NT2/D1 (cell line): ENCODE measurements around the gene YBX1.
"Not testable (repeated sequence)": the region's sequence is repeated elsewhere in the genome, so short reads cannot be mapped to it uniquely, and the experiment has no call there.

ENCODE experiments used
- DNase-seq: peaks from one replicate; pipeline ENCODE4 v3.0.0-alpha.2; 2011; ENCODE audit warnings: low read depth, low spot score
- H3K27me3 ChIP-seq: 2 replicates; pipeline ENCODE4 v1.6.0; 2011; ENCODE audit warnings: mild to moderate bottlenecking; ENCODE audit not compliant: insufficient read length, insufficient read depth
- H3K36me3 ChIP-seq: 2 replicates; pipeline ENCODE4 v1.6.1; 2011; ENCODE audit warnings: mild to moderate bottlenecking, low read length, mixed read lengths; ENCODE audit not compliant: insufficient read depth, insufficient read length
- H3K4me1 ChIP-seq: 2 replicates; pipeline ENCODE4 v1.5.1; 2011; ENCODE audit not compliant: insufficient read depth, insufficient read length
- H3K4me3 ChIP-seq: 2 replicates; pipeline ENCODE4 v1.5.1; 2011; ENCODE audit warnings: low read depth; ENCODE audit not compliant: insufficient read length
- H3K9ac ChIP-seq: 2 replicates; pipeline ENCODE4 v1.6.0; 2011; ENCODE audit warnings: low read depth; ENCODE audit not compliant: insufficient read length
- H3K9me3 ChIP-seq: 2 replicates; pipeline ENCODE4 v1.5.1; 2011; ENCODE audit warnings: mild to moderate bottlenecking, low read length; ENCODE audit not compliant: insufficient read depth
- SUZ12 ChIP-seq: IDR thresholded peaks from 2 replicates; pipeline ENCODE4 v1.6.1; 2011; ENCODE audit not compliant: insufficient read length, insufficient read depth; ENCODE audit errors: extremely low read depth
- YY1 ChIP-seq: IDR thresholded peaks from 2 replicates; pipeline ENCODE4 v1.6.1; 2011; ENCODE audit not compliant: insufficient read length, insufficient read depth
- ZNF274 ChIP-seq: IDR thresholded peaks from 2 replicates; pipeline ENCODE4 v1.6.1; 2011; ENCODE audit warnings: mild to moderate bottlenecking, low read depth, low read length

The YBX1 gene

GRCh38 chr1:42713293-42713692, 31.1 kb downstream of the YBX1 start:
- Histone ChIP-seq H3K4me3 (no peak overlapping the region), H3K9me3 (no peaks in the 10 kb centered on the region), H3K27me3 (no peaks in the 10 kb centered on the region), H3K9ac (no peak overlapping the region), H3K4me1 (no peaks in the 10 kb centered on the region), H3K36me3 (peaks cover 56% of the 10 kb centered on the region)
- no peak for DNase-seq
- TF ChIP-seq YY1 (no peak), ZNF274 (no peak), SUZ12 (no peak)

GRCh38 chr1:42714441-42714840, 32.2 kb downstream of the YBX1 start:
- peaks cover 58% of the 10 kb centered on the region for H3K36me3 ChIP-seq
- not testable (repeated sequence) for DNase-seq, H3K27me3 ChIP-seq, H3K4me3 ChIP-seq, H3K4me1 ChIP-seq, H3K9ac ChIP-seq, H3K9me3 ChIP-seq

GRCh38 chr1:42720868-42721267, 38.6 kb downstream of the YBX1 start:
- Histone ChIP-seq H3K4me3 (no peak overlapping the region), H3K4me1 (no peaks in the 10 kb centered on the region), H3K9me3 (no peaks in the 10 kb centered on the region), H3K36me3 (peaks cover 28% of the 10 kb centered on the region), H3K27me3 (no peaks in the 10 kb centered on the region), H3K9ac (no peak overlapping the region)
- no peak for DNase-seq
- TF ChIP-seq ZNF274 (no peak), SUZ12 (no peak), YY1 (no peak)

- Histone ChIP-seq H3K4me1 (no peaks in the 10 kb centered on the region), H3K4me3 (no peak overlapping the region), H3K9ac (no peak overlapping the region), H3K36me3 (peaks cover 20% of the 10 kb centered on the region), H3K27me3 (no peaks in the 10 kb centered on the region), H3K9me3 (no peaks in the 10 kb centered on the region)
- no peak for DNase-seq
- TF ChIP-seq SUZ12, result no peak
- no peak for TF ChIP-seq YY1
- no peak for TF ChIP-seq ZNF274
These were observed 39.7 kb downstream of the YBX1 start for GRCh38 chr1:42721926-42722325.

GRCh38 chr1:42722403-42722802, 40.2 kb downstream of the YBX1 start:
- DNase-seq, H3K9ac ChIP-seq, H3K4me1 ChIP-seq, H3K4me3 ChIP-seq, H3K9me3 ChIP-seq, H3K27me3 ChIP-seq: not testable (repeated sequence)
- H3K36me3 ChIP-seq, result peaks cover 16% of the 10 kb centered on the region

GRCh38 chr1:42723511-42723910, 41.3 kb downstream of the YBX1 start:
- Histone ChIP-seq H3K9me3 (no peaks in the 10 kb centered on the region), H3K36me3 (peaks cover 5% of the 10 kb centered on the region), H3K4me3 (no peak overlapping the region), H3K4me1 (no peaks in the 10 kb centered on the region), H3K27me3 (no peaks in the 10 kb centered on the region), H3K9ac (no peak overlapping the region)
- TF ChIP-seq ZNF274 (no peak), YY1 (no peak), SUZ12 (no peak)
- DNase-seq, result no peak

- H3K36me3 ChIP-seq, H3K27me3 ChIP-seq, H3K4me3 ChIP-seq, DNase-seq, H3K9me3 ChIP-seq, H3K4me1 ChIP-seq, H3K9ac ChIP-seq: not testable (repeated sequence)
These were observed 43.6 kb downstream of the YBX1 start for GRCh38 chr1:42725820-42726219.

- TF ChIP-seq ZNF274, result no peak
- TF ChIP-seq SUZ12, result no peak
- TF ChIP-seq YY1, result no peak
- DNase-seq, result no peak
- Histone ChIP-seq H3K4me3 (no peak overlapping the region), H3K36me3 (no peaks in the 10 kb centered on the region), H3K9ac (no peak overlapping the region), H3K27me3 (no peaks in the 10 kb centered on the region), H3K9me3 (no peaks in the 10 kb centered on the region), H3K4me1 (peaks cover 15% of the 10 kb centered on the region)
These were observed 47.8 kb downstream of the YBX1 start for GRCh38 chr1:42730002-42730401.
